AG09319 (cell line): ENCODE data around the gene ARV1.
"Not testable (repeated sequence)": the region's sequence is repeated elsewhere in the genome, so short reads cannot be mapped to it uniquely, and the experiment has no call there.

Experiments used
- DNase-seq: peaks from one replicate; pipeline ENCODE4 v3.0.0-alpha.2; 2010; ENCODE audit warnings: low read depth; ENCODE audit errors: extremely low read depth
- TF ChIP-seq, protein P1 (sequence below): IDR thresholded peaks from 2 replicates; pipeline ENCODE4 v1.5.1; 2011; ENCODE audit warnings: low read depth, mild to moderate bottlenecking, inconsistent platforms, low read length, moderate library complexity

The ARV1 gene

GRCh38 chr1:231046730-231047395 lies 68.0 kb downstream of the ARV1 start:
- TF ChIP-seq, protein P1, sequence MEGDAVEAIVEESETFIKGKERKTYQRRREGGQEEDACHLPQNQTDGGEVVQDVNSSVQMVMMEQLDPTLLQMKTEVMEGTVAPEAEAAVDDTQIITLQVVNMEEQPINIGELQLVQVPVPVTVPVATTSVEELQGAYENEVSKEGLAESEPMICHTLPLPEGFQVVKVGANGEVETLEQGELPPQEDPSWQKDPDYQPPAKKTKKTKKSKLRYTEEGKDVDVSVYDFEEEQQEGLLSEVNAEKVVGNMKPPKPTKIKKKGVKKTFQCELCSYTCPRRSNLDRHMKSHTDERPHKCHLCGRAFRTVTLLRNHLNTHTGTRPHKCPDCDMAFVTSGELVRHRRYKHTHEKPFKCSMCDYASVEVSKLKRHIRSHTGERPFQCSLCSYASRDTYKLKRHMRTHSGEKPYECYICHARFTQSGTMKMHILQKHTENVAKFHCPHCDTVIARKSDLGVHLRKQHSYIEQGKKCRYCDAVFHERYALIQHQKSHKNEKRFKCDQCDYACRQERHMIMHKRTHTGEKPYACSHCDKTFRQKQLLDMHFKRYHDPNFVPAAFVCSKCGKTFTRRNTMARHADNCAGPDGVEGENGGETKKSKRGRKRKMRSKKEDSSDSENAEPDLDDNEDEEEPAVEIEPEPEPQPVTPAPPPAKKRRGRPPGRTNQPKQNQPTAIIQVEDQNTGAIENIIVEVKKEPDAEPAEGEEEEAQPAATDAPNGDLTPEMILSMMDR, result no peak

GRCh38 chr1:231047529-231047928 lies 68.6 kb downstream of the ARV1 start:
- DNase-seq, result not testable (repeated sequence)

More at GRCh38 chr1:231046730-231047395, 68.0 kb downstream of the ARV1 start:
- DNase-seq, result no peak

DNA sequence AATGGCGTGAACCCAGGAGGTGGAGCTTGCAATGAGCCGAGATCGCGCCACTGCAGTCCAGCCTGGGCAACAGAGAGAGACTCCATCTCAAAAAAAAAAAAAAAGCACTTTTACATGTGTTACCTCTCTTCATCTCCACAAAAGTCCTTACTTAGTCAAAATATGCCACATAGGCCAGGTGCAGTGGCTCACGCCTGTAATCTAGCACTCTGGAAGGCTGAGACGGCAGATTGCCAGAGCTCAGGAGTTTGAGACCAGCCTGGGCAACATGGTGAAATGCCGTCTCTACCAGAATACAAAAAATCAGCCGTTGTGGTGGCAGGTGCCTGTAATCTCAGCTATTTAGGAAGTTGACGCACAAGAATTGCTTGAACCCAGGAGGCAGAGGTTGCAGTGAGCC lies 69.5 kb downstream of the ARV1 start:
- not testable (repeated sequence) for DNase-seq

- DNase-seq, result no peak
- TF ChIP-seq, protein P1, result no peak
Measured at GRCh38 chr1:231049121-231049979, 70.5 kb downstream of the ARV1 start.
